Nephron progenitor cell (in vitro differentiated cells): Measurements from ENCODE around the gene BTNL8.

Experiments
- DNase-seq: peaks from one replicate; pipeline ENCODE4 v3.0.0; 2021
- H3K27ac Mint-ChIP-seq: 2 replicates; pipeline ENCODE4 v1.8.0; 2021; ENCODE audit warnings: mild to moderate bottlenecking, moderate library complexity, mixed read lengths
- H3K27me3 Mint-ChIP-seq: 2 replicates; pipeline ENCODE4 v1.8.0; 2021; ENCODE audit warnings: mild to moderate bottlenecking, low read depth, mixed read lengths; ENCODE audit not compliant: poor library complexity
- H3K36me3 Mint-ChIP-seq: 2 replicates; pipeline ENCODE4 v1.8.0; 2021; ENCODE audit warnings: low read depth, mixed read lengths
- H3K4me1 Mint-ChIP-seq: 2 replicates; pipeline ENCODE4 v1.8.0; 2021; ENCODE audit warnings: mixed read lengths
- H3K4me3 Mint-ChIP-seq: 2 replicates; pipeline ENCODE4 v1.8.0; 2021; ENCODE audit warnings: mild to moderate bottlenecking, moderate library complexity, mixed read lengths
- H3K9me3 Mint-ChIP-seq: 2 replicates; pipeline ENCODE4 v1.8.0; 2021; ENCODE audit warnings: mild to moderate bottlenecking, moderate library complexity, mixed read lengths
- TF ChIP-seq, protein P1 (sequence below): fragments of 200-600 bp; sonication (generic); IDR thresholded peaks from 2 replicates; pipeline ENCODE4 v1.5.0; 2021; ENCODE audit warnings: antibody characterized with exemption

The BTNL8 gene

DNA sequence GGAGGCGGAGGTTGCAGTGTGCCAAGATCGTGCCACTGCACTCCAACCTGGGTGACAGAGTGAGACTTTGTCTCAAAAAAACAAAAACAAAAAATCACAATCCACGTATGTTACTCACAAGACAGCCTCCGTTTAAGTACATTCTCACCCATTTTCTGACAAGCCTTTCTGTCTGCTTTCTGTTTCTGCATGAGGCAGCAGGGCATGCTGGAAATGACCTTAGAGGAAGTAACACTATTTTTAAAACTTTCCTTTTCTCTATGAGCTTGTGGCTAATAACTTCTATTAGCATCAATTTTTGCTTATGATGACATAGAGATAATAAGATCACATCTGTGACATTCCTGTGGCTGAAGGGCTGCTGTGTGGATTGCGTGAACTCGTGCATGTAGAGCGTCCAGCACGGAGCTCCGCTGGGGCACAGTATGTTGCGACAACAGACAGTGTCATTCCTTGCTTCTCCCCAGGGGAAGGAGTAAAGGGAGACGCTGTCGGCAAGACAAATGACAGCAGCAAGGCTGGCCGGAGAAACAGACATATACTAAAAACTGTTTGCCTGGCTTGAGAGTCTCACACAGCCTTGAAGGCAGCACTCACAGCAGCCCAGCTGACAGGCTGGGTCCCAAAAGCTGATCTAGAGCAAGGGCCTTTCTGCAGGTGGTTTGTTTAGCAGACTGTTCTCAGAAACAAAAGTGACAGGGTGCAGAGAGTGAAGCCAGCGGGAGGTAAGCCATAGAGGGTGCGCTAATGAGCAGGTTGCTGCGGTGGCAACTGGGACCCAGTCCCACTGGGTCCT is 91.3 kb downstream of the BTNL8 start:
- H3K9me3 Mint-ChIP-seq, result peaks cover 8% of the 10 kb centered on the region
- DNase-seq, result no peak
- H3K27ac Mint-ChIP-seq, result no peak overlapping the region
- TF ChIP-seq, protein P1, sequence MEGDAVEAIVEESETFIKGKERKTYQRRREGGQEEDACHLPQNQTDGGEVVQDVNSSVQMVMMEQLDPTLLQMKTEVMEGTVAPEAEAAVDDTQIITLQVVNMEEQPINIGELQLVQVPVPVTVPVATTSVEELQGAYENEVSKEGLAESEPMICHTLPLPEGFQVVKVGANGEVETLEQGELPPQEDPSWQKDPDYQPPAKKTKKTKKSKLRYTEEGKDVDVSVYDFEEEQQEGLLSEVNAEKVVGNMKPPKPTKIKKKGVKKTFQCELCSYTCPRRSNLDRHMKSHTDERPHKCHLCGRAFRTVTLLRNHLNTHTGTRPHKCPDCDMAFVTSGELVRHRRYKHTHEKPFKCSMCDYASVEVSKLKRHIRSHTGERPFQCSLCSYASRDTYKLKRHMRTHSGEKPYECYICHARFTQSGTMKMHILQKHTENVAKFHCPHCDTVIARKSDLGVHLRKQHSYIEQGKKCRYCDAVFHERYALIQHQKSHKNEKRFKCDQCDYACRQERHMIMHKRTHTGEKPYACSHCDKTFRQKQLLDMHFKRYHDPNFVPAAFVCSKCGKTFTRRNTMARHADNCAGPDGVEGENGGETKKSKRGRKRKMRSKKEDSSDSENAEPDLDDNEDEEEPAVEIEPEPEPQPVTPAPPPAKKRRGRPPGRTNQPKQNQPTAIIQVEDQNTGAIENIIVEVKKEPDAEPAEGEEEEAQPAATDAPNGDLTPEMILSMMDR, result no peak
- no peaks in the 10 kb centered on the region for H3K4me1 Mint-ChIP-seq
- no peaks in the 10 kb centered on the region for H3K27me3 Mint-ChIP-seq
- H3K36me3 Mint-ChIP-seq, result no peaks in the 10 kb centered on the region
- no peak overlapping the region for H3K4me3 Mint-ChIP-seq

DNA sequence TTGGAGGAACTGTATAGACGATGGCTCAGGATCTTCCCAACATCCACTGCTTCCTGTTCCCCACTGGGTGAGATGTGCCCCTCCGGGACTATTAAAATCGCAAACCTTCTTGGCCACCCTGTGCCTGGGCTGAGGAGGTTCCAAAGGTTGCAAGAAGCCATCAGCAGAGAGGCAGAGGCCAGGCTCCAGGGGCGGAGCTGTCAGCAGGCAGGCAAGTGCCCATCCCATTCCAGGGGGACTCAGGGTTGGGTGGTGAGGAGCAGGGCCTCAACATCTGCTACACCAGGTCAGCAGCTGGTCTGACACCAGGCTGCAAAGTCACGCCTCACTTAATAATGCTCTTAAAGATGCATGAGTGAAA is 91.9 kb downstream of the BTNL8 start:
- Mint-ChIP-seq H3K27ac (no peak overlapping the region), H3K9me3 (peaks cover 12% of the 10 kb centered on the region), H3K36me3 (no peaks in the 10 kb centered on the region), H3K4me3 (no peak overlapping the region), H3K4me1 (no peaks in the 10 kb centered on the region), H3K27me3 (no peaks in the 10 kb centered on the region)
- DNase-seq, result no peak
- TF ChIP-seq, protein P1, result no peak
